HCT116 (cell line): ENCODE results near the gene MTMR6. TPM values are rescaled to one million over a fixed set of nuclear protein-coding genes. Genes with fewer than 3 reads are reported as not detected.

Experiments
- ATAC-seq: fragments of 200-7000 bp; cut with Tn5 transposase; 2 replicates; pipeline ENCODE4 v1.9.1; 2020; ENCODE audit warnings: mild to moderate bottlenecking, moderate library complexity
- BruUV-seq: library from RNA; stranded (reverse); fragments of 400-500 nt; replicated peaks from 2 replicates; lab custom pipeline; 2021; lab: Mats Ljungman, UMichigan
- CTCF ChIA-PET: fragments of 300-600 bp; sonication (Branson Sonifier 250); formaldehyde crosslinking; loops from one replicate; lab custom pipeline; 2021; ENCODE audit warnings: antibody characterized with exemption; lab: Charles Lee
- POLR2A ChIA-PET: fragments of 300-600, 350-600 bp; sonication (Branson Sonifier 250); formaldehyde crosslinking; loops from one replicate; lab custom pipeline; 2021; ENCODE audit warnings: antibody characterized with exemption; lab: Charles Lee
- RAD21 ChIA-PET, 2 experiments: fragments of 300-600 bp; sonication (Branson Sonifier 250); formaldehyde crosslinking; loops; one replicate each; lab custom pipeline; 2023; ENCODE audit warnings: low total read pairs in 2 of 2; ENCODE audit not compliant: uncharacterized antibody in 2 of 2, unreplicated experiment in 2 of 2, low non-redundant PET in 1 of 2; lab: Charles Lee
- DNase-seq: peaks from one replicate; pipeline ENCODE4 v3.0.0-alpha.2; 2010; ENCODE audit warnings: low read depth, low spot score
- H2AFZ ChIP-seq: fragments of 200-600 bp; shearing (Covaris generic), sonication (generic); 2 replicates; pipeline ENCODE4 v1.6.1; 2017; ENCODE audit warnings: low read depth, mixed run types, mixed read lengths, antibody characterized with exemption, low read length; ENCODE audit not compliant: poor library complexity, severe bottlenecking
- H3K27ac ChIP-seq: 2 replicates; pipeline ENCODE4 v1.5.1; 2012; ENCODE audit warnings: low read depth, low read length
- H3K27me3 ChIP-seq: fragments of 200-600 bp; sonication (generic); 2 replicates; pipeline ENCODE4 v1.6.1; 2016; ENCODE audit warnings: mixed run types, low read length, mixed read lengths; ENCODE audit not compliant: insufficient read depth
- H3K36me3 ChIP-seq, 2 experiments: fragments of 200-500 bp in 1 of 2; fragments of 200-600 bp in 1 of 2; sonication (Bioruptor generic) in 1 of 2; sonication (generic) in 1 of 2; 2 replicates each; pipeline versions ENCODE4 v1.5.1 to v1.6.1; 2014 to 2016; ENCODE audit warnings: low read length in 2 of 2, inconsistent platforms in 1 of 2, mixed read lengths in 1 of 2, mixed run types in 1 of 2; ENCODE audit not compliant: insufficient read depth in 2 of 2, control insufficient read depth in 1 of 2
- H3K4me1 ChIP-seq, 2 experiments: fragments of 200-600 bp in 1 of 2; sonication (generic) in 1 of 2; 2 replicates each; pipeline versions ENCODE4 v1.5.1 to v1.6.1; 2012 to 2017; ENCODE audit warnings: low read length in 2 of 2, inconsistent platforms in 1 of 2, mild to moderate bottlenecking in 1 of 2, mixed read lengths in 1 of 2, mixed run types in 1 of 2, moderate library complexity in 1 of 2; ENCODE audit not compliant: insufficient read depth in 2 of 2, control insufficient read depth in 1 of 2
- H3K4me2 ChIP-seq: fragments of 200-600 bp; sonication (generic); 2 replicates; pipeline ENCODE4 v1.6.1; 2017; ENCODE audit warnings: mixed run types, low read length, mixed read lengths
- H3K4me3 ChIP-seq, 2 experiments: fragments of 200-600 bp in 1 of 2; sonication (generic) in 1 of 2; replicated peaks in 1 of 2; 2 replicates each; pipeline ENCODE4 v1.5.1; 2011 to 2016; ENCODE audit warnings: low read length in 2 of 2, control low read depth in 1 of 2, low read depth in 1 of 2, mild to moderate bottlenecking in 1 of 2, mixed read lengths in 1 of 2, mixed run types in 1 of 2
- H3K79me2 ChIP-seq: fragments of 200-600 bp; sonication (generic); 2 replicates; pipeline ENCODE4 v1.6.1; 2017; ENCODE audit warnings: mild to moderate bottlenecking, mixed run types, low read length, moderate library complexity, mixed read lengths; ENCODE audit not compliant: insufficient read depth
- H3K9ac ChIP-seq: fragments of 200-600 bp; sonication (generic); 2 replicates; pipeline ENCODE4 v1.6.1; 2016; ENCODE audit warnings: low read length, mixed read lengths
- H3K9me2 ChIP-seq: fragments of 200-600 bp; sonication (generic), shearing (Covaris generic); 2 replicates; pipeline ENCODE4 v1.6.1; 2017; ENCODE audit warnings: mixed run types, mild to moderate bottlenecking, moderate library complexity; ENCODE audit not compliant: insufficient read depth
- H3K9me3 ChIP-seq, 2 experiments: fragments of 200-500 bp in 1 of 2; fragments of 200-600 bp in 1 of 2; sonication (Bioruptor generic) in 1 of 2; sonication (generic) in 1 of 2; 2 replicates each; pipeline ENCODE4 v1.6.1; 2014 to 2017; ENCODE audit warnings: low read length in 2 of 2, mixed read lengths in 2 of 2, inconsistent platforms in 1 of 2, low read depth in 1 of 2, mild to moderate bottlenecking in 1 of 2, mixed run types in 1 of 2, moderate library complexity in 1 of 2; ENCODE audit not compliant: control insufficient read depth in 1 of 2, insufficient read depth in 1 of 2
- H4K20me1 ChIP-seq: fragments of 200-600 bp; sonication (generic), shearing (Covaris generic); 2 replicates; pipeline ENCODE4 v1.6.1; 2017; ENCODE audit warnings: mixed run types, mild to moderate bottlenecking, moderate library complexity; ENCODE audit not compliant: insufficient read depth
- ATF3 ChIP-seq: IDR thresholded peaks from 2 replicates; pipeline ENCODE4 v1.6.1; 2012
- CTCF ChIP-seq, 3 experiments: fragments of 200-600 bp in 1 of 3; sonication (generic) in 1 of 3; IDR thresholded peaks in 2 of 3; conservative IDR thresholded peaks in 1 of 3; 2 replicates each; pipeline ENCODE4 v1.5.1; 2012 to 2017; ENCODE audit warnings: low read depth in 2 of 3, low read length in 2 of 3, antibody characterized with exemption in 1 of 3, borderline replicate concordance in 1 of 3, control low read depth in 1 of 3, mild to moderate bottlenecking in 1 of 3, mixed read lengths in 1 of 3, mixed run types in 1 of 3, moderate library complexity in 1 of 3; ENCODE audit not compliant: insufficient read depth in 1 of 3
- JUND ChIP-seq: IDR thresholded peaks from 2 replicates; pipeline ENCODE4 v1.6.1; 2012
- RAD21 ChIP-seq: IDR thresholded peaks from 2 replicates; pipeline ENCODE4 v1.6.1; 2012; ENCODE audit warnings: low read depth, mild to moderate bottlenecking
- TCF7L2 ChIP-seq: IDR thresholded peaks from 2 replicates; pipeline ENCODE4 v1.7.0; 2011; ENCODE audit warnings: borderline replicate concordance, inconsistent platforms; ENCODE audit not compliant: insufficient read depth, insufficient read length; ENCODE audit errors: extremely low read depth
- YY1 ChIP-seq: IDR thresholded peaks from 2 replicates; pipeline ENCODE4 v1.6.1; 2011; ENCODE audit warnings: low read length, low read depth, moderate library complexity, mild to moderate bottlenecking; ENCODE audit not compliant: insufficient replicate concordance; ENCODE audit errors: extremely low read depth
- intact Hi-C: fragments of 100-400 bp; cut with micrococcal nuclease; formaldehyde crosslinking; loops from 2 replicates; pipeline ENCODE4 v1.10.0; 2022
- total RNA-seq: library from RNA; stranded (reverse); gene quantifications from one replicate; pipeline ENCODE4 v1.2.1, GENCODE V29; 2021; ENCODE audit not compliant: unreplicated experiment

Gene MTMR6
- total RNA-seq, 1 experiment from 2014 or later: 11.4 TPM

- TF ChIP-seq YY1: no peak
- TF ChIP-seq ATF3: no peak
- no peak for TF ChIP-seq RAD21
- TF ChIP-seq JUND: no peak
- no peak for TF ChIP-seq CTCF (IDR thresholded peaks at IDR 0.05 in 2 of 3, conservative IDR thresholded peaks at IDR 0.05 in 1 of 3; ENCODE audit: borderline replicate concordance in 1 of 3, insufficient read depth in 1 of 3, low read depth in 2 of 3, low read length in 2 of 3)
Measured at GRCh38 chr13:25281935-25282332, 5.4 kb downstream of the MTMR6 start (continued).

- peaks cover 43% of the 10 kb centered on the region for H3K79me2 ChIP-seq
- no peaks in the 10 kb centered on the region for H3K9me2 ChIP-seq
- intact Hi-C loops: loop anchor here (10.0 kb wide), 1 partner anchor 57 kb away; no protein-coding TSS in a partner anchor
- no peaks in the 10 kb centered on the region for H3K36me3 ChIP-seq
- no peak overlapping the region for H3K27ac ChIP-seq
- ATAC-seq: no peak
- DNase-seq: no peak
- H3K4me3 ChIP-seq: no peak overlapping the region
- no peak overlapping the region for H3K9ac ChIP-seq
- TF ChIP-seq TCF7L2: no peak
- no TSS peak for BruUV-seq
- ChIA-PET CTCF (no interaction called here), RAD21 (no interaction called here), POLR2A (no interaction called here)
- no peak overlapping the region for H2AFZ ChIP-seq
- H3K27me3 ChIP-seq: no peaks in the 10 kb centered on the region
- peaks cover 7 to 12% of the 10 kb centered on the region in 2 experiments; a peak in 3 of 4 replicates for H3K4me1 ChIP-seq
- H3K9me3 ChIP-seq: no peaks in the 10 kb centered on the region
- H3K4me2 ChIP-seq: no peak overlapping the region
- H4K20me1 ChIP-seq: no peaks in the 10 kb centered on the region
Measured at GRCh38 chr13:25281193-25281934, 5.9 kb downstream of the MTMR6 start.
